GM12878 (cell line): ENCODE measurements around the gene WWC2. TPM values are rescaled to one million over a fixed set of nuclear protein-coding genes. Genes with fewer than 3 reads are reported as not detected.
A peak's percentile ranks its signal among the peaks of the same experiment; 100 is the strongest.

Experiments
- ATAC-seq: fragments of 200-7000 bp; cut with Tn5 transposase; 3 replicates; pipeline ENCODE4 v1.9.1; 2020; ENCODE audit warnings: mild to moderate bottlenecking, moderate library complexity
- BruUV-seq: library from RNA; stranded (reverse); fragments of 400-500 nt; replicated peaks from 2 replicates; lab custom pipeline; 2021; lab: Mats Ljungman, UMichigan
- CTCF ChIA-PET: fragments of 300-600 bp; sonication (Branson Sonifier 250); formaldehyde crosslinking; extraction: SDS; loops from one replicate; lab custom pipeline; 2021; ENCODE audit warnings: inconsistent platforms; lab: Yijun Ruan, JAX
- POLR2A ChIA-PET: fragments of 350-600 bp; formaldehyde crosslinking; extraction: SDS; loops from one replicate; lab custom pipeline; 2021; ENCODE audit warnings: inconsistent platforms; lab: Charles Lee
- RAD21 ChIA-PET: fragments of 300-600 bp; sonication (Branson Sonifier 250); formaldehyde crosslinking; loops from one replicate; lab custom pipeline; 2023; ENCODE audit warnings: antibody characterized with exemption; ENCODE audit not compliant: unreplicated experiment; lab: Charles Lee
- SMC1A ChIA-PET: fragments of 300-600 bp; sonication (Branson Sonifier 250); formaldehyde crosslinking; loops from one replicate; lab custom pipeline; 2023; ENCODE audit not compliant: unreplicated experiment, uncharacterized antibody; lab: Charles Lee
- DNase-seq: peaks from one replicate; pipeline ENCODE4 v3.0.0-alpha.2; 2011; ENCODE audit warnings: low read depth, low spot score
- FAIRE-seq: peaks from 3 replicates; lab custom pipeline; 2011; peaks lifted over from hg19 to GRCh38; lab: Jason Lieb, UNC
- H2AFZ ChIP-seq: 2 replicates; pipeline ENCODE4 v1.6.0; 2011; ENCODE audit warnings: low read depth, low read length, control low read depth; ENCODE audit not compliant: control insufficient read depth
- H3K27ac ChIP-seq: 2 replicates; pipeline ENCODE4 v1.5.1; 2011; ENCODE audit warnings: control low read depth; ENCODE audit not compliant: control insufficient read depth, insufficient read depth
- H3K27me3 ChIP-seq, 2 experiments: replicated peaks in 1 of 2; 2 replicates each; pipeline versions ENCODE4 v1.6.0 to v1.6.1; 2011; ENCODE audit warnings: low read length in 1 of 2; ENCODE audit not compliant: control insufficient read depth in 2 of 2, insufficient read depth in 2 of 2
- H3K36me3 ChIP-seq, 2 experiments: 2 replicates each; pipeline ENCODE4 v1.5.1; 2011; ENCODE audit warnings: low read length in 1 of 2; ENCODE audit not compliant: control insufficient read depth in 2 of 2, insufficient read depth in 2 of 2
- H3K4me1 ChIP-seq: 2 replicates; pipeline ENCODE4 v1.6.1; 2011; ENCODE audit warnings: mild to moderate bottlenecking, low read length, moderate library complexity, mixed read lengths; ENCODE audit not compliant: control insufficient read depth, insufficient read depth
- H3K4me2 ChIP-seq: 2 replicates; pipeline ENCODE4 v1.6.0; 2011; ENCODE audit warnings: control low read depth; ENCODE audit not compliant: control insufficient read depth, insufficient read depth
- H3K4me3 ChIP-seq: fragments of 200-600 bp; sonication (generic); 2 replicates; pipeline ENCODE4 v1.5.1; 2016
- H3K79me2 ChIP-seq: 2 replicates; pipeline ENCODE4 v1.6.0; 2011; ENCODE audit warnings: low read length; ENCODE audit not compliant: control insufficient read depth, insufficient read depth
- H3K9ac ChIP-seq: 2 replicates; pipeline ENCODE4 v1.8.0; 2011; ENCODE audit warnings: low read length, control low read depth, mixed read lengths; ENCODE audit not compliant: control insufficient read depth, insufficient read depth
- H3K9me3 ChIP-seq: replicated peaks from 3 replicates; pipeline ENCODE4 v1.5.1; 2011; ENCODE audit warnings: mild to moderate bottlenecking, low read length; ENCODE audit not compliant: control insufficient read depth, insufficient read depth
- H4K20me1 ChIP-seq: 2 replicates; pipeline ENCODE4 v1.6.0; 2011; ENCODE audit not compliant: control insufficient read depth, insufficient read depth
- EP300 ChIP-seq, 2 experiments: fragments of 150-350 bp in 1 of 2; IDR thresholded peaks; 2 replicates each; pipeline ENCODE4 v1.6.1; 2011 to 2012; ENCODE audit warnings: low read depth in 2 of 2, low read length in 2 of 2, borderline replicate concordance in 1 of 2, improper control_type of control experiment in 1 of 2, inconsistent platforms in 1 of 2; ENCODE audit not compliant: control insufficient read depth in 1 of 2
- EZH2 ChIP-seq: IDR thresholded peaks from 2 replicates; pipeline ENCODE4 v1.6.1; 2012; ENCODE audit warnings: low read depth, mild to moderate bottlenecking, control low read depth, inconsistent platforms, low read length, borderline replicate concordance; ENCODE audit not compliant: control insufficient read depth
- FOXM1 ChIP-seq: IDR thresholded peaks from 2 replicates; pipeline ENCODE4 v1.6.1; 2012; ENCODE audit warnings: low read depth, mild to moderate bottlenecking, inconsistent platforms, low read length, moderate library complexity
- HDAC6 ChIP-seq: fragments of 200-600 bp; sonication (generic); IDR thresholded peaks from one replicate; pipeline ENCODE4 v1.8.0; 2017; ENCODE audit warnings: antibody characterized with exemption; ENCODE audit not compliant: unreplicated experiment
- IKZF2 ChIP-seq, 2 experiments: fragments of 450-650 bp; IDR thresholded peaks; 2 replicates each; pipeline ENCODE4 v1.6.1; 2017; ENCODE audit warnings: mild to moderate bottlenecking in 2 of 2, moderate library complexity in 2 of 2
- IRF4 ChIP-seq: IDR thresholded peaks from 2 replicates; pipeline ENCODE4 v1.6.1; 2011; ENCODE audit warnings: low read depth, low read length
- MXI1 ChIP-seq: fragments of 150-350 bp; IDR thresholded peaks from 2 replicates; pipeline ENCODE4 v1.6.1; 2011; ENCODE audit warnings: low read depth, mild to moderate bottlenecking, inconsistent platforms, low read length, improper control_type of control experiment
- NFYA ChIP-seq: IDR thresholded peaks from 2 replicates; pipeline ENCODE4 v1.6.1; 2011; ENCODE audit warnings: low read depth, mild to moderate bottlenecking, low read length, improper control_type of control experiment, borderline replicate concordance
- PML ChIP-seq: IDR thresholded peaks from 2 replicates; pipeline ENCODE4 v1.6.1; 2012; ENCODE audit warnings: low read length, inconsistent platforms
- SIN3A ChIP-seq: IDR thresholded peaks from 2 replicates; pipeline ENCODE4 v1.6.1; 2012; ENCODE audit warnings: low read depth, low read length, improper control_type of control experiment
- SP1 ChIP-seq: IDR thresholded peaks from one replicate; pipeline ENCODE4 v1.6.1; 2011; ENCODE audit warnings: low read depth, low read length
- SRF ChIP-seq, 2 experiments: IDR thresholded peaks; 2 replicates each; pipeline ENCODE4 v1.6.1; 2011; ENCODE audit warnings: low read depth in 2 of 2, low read length in 2 of 2, mild to moderate bottlenecking in 1 of 2, moderate library complexity in 1 of 2
- SUZ12 ChIP-seq: fragments of 200-600 bp; sonication (generic); IDR thresholded peaks from one replicate; pipeline ENCODE4 v1.6.1; 2018; ENCODE audit warnings: antibody characterized with exemption, mild to moderate bottlenecking; ENCODE audit not compliant: unreplicated experiment
- TCF3 ChIP-seq: IDR thresholded peaks from 2 replicates; pipeline ENCODE4 v1.6.1; 2012; ENCODE audit warnings: low read depth, mild to moderate bottlenecking, low read length, borderline replicate concordance; ENCODE audit not compliant: insufficient read depth
- ZNF687 ChIP-seq: fragments of 450-650 bp; IDR thresholded peaks from 2 replicates; pipeline ENCODE4 v1.6.1; 2017; ENCODE audit warnings: mild to moderate bottlenecking, moderate library complexity
- ZSCAN29 ChIP-seq: fragments of 450-650 bp; IDR thresholded peaks from 2 replicates; pipeline ENCODE4 v1.6.1; 2017; ENCODE audit warnings: mild to moderate bottlenecking, moderate library complexity
- WGBS: methylation state at CpG from one replicate; pipeline ENCODE4 v1.1.6; 2016; ENCODE audit warnings: low lambda C conversion rate; ENCODE audit not compliant: insufficient replicate concordance, insufficient coverage; ENCODE audit errors: missing lambda C conversion rate; 5-methylcytosine and 5-hydroxymethylcytosine counted together
- in situ Hi-C: fragments of 300-500 bp; cut with MboI; formaldehyde crosslinking; loops from 9 replicates; pipeline ENCODE4 v1.14.3; 2018; ENCODE audit warnings: mixed read lengths
- intact Hi-C: fragments of 100-400 bp; cut with micrococcal nuclease; formaldehyde crosslinking; loops from one replicate; pipeline ENCODE4 v1.14.2; 2022; ENCODE audit not compliant: unreplicated experiment
- polyA plus RNA-seq, 11 experiments: library from polyadenylated mRNA; depleted of rRNA in 4 of 11; unstranded in 6 of 11; stranded (reverse) in 5 of 11; fragments of >200 nt; fragmentation: Nextera tagmentation in 4 of 11; fragmentation: Illumina TruSeq in 1 of 11; extraction: Ambion mirVana in 4 of 11; extraction: Trizol in 1 of 11; gene quantifications; 1 replicate in 1 of 11; 2 replicates in 10 of 11; pipeline versions ENCODE4 v1.2.1 to v1.2.3, GENCODE V29; 2011 to 2016; ENCODE audit warnings: inconsistent platforms in 2 of 11, missing spikeins in 2 of 11, low read depth in 1 of 11
- total RNA-seq, 4 experiments: library from RNA; depleted of rRNA in 3 of 4; stranded (reverse); fragments of >200 nt in 3 of 4; fragmentation: Illumina TruSeq in 1 of 4; extraction: Trizol in 1 of 4; gene quantifications; 2 replicates each; pipeline versions ENCODE4 v1.2.1 to v1.2.3, GENCODE V29; 2013 to 2021

WWC2 gene
- total and polyA plus RNA-seq, 10 of the 15 experiments (the other 5 are each of a cell fraction or from before 2014, with no cell fraction given) = 0.02 to 0.72 (median 0.06) TPM; not detected in 3

- in situ Hi-C loops = no loop called here
- CTCF ChIA-PET = interaction anchor here (1.0 kb wide), 1 partner anchor 37 kb away, joined by 3 read pairs; no protein-coding TSS in a partner anchor
- WGBS = 7% methylated on average over 2 of the region's 2 CpGs
These were observed 200.4 kb downstream of the WWC2 start for GRCh38 chr4:183299464-183299863.

More at GRCh38 chr4:183299464-183299863, 200.4 kb downstream of the WWC2 start:
- H3K27ac ChIP-seq = no peak overlapping the region
- ChIA-PET RAD21 (no interaction called here), POLR2A (no interaction called here), SMC1A (interaction anchor here (1.2 kb wide), 1 partner anchor 13 kb away, joined by 3 read pairs; no protein-coding TSS in a partner anchor)
- BruUV-seq = no TSS peak
- no peaks in the 10 kb centered on the region for H3K4me1 ChIP-seq
- H2AFZ ChIP-seq = no peak overlapping the region
- H3K4me2 ChIP-seq = no peak overlapping the region
- H3K9me3 ChIP-seq = no peaks in the 10 kb centered on the region
- H3K79me2 ChIP-seq = no peaks in the 10 kb centered on the region
- TF ChIP-seq IRF4 (no peak), SP1 (no peak), ZNF687 (no peak), HDAC6 (no peak), IKZF2 (IDR thresholded peaks at IDR 0.05) (no peak; a peak in 1 of 4 replicates), SRF (IDR thresholded peaks at IDR 0.05; ENCODE audit: low read depth in 2 of 2, low read length in 2 of 2) (no peak), EZH2 (no peak), FOXM1 (no peak), EP300 (IDR thresholded peaks at IDR 0.05; ENCODE audit: borderline replicate concordance in 1 of 2, control insufficient read depth in 1 of 2, low read depth in 2 of 2, low read length in 2 of 2) (no peak), PML (no peak), ZSCAN29 (no peak), MXI1 (no peak), TCF3 (no peak), SIN3A (no peak), SUZ12 (no peak), NFYA (no peak)
- TF ChIP-seq, all 136 proteins: peak for 0
- peak; percentile 13; the same call in 1 of the 3 replicates for ATAC-seq
- no peak for DNase-seq
- FAIRE-seq = no peak
- intact Hi-C loops = no loop called here
- H3K9ac ChIP-seq = no peak overlapping the region
- no peaks in the 10 kb centered on the region for H3K27me3 ChIP-seq
- H3K4me3 ChIP-seq = no peak overlapping the region
- H4K20me1 ChIP-seq = no peaks in the 10 kb centered on the region
- no peaks in the 10 kb centered on the region for H3K36me3 ChIP-seq
